K562 (cell line): ENCODE results near the gene CREB5. TPM values are rescaled to one million over a fixed set of nuclear protein-coding genes. Genes with fewer than 3 reads are reported as not detected.

ENCODE experiments used
- BACH1 ChIP-seq: fragments of 200-800 bp; sonication (Bioruptor generic); IDR thresholded peaks from 2 replicates; pipeline ENCODE4 v1.6.1; 2016; ENCODE audit warnings: missing genetic modification characterization, missing compliant biosample characterization
- CHD4 ChIP-seq: fragments of 200-600 bp; sonication (generic); IDR thresholded peaks from 3 replicates; pipeline ENCODE4 v1.6.1; 2012; ENCODE audit warnings: low read depth, mild to moderate bottlenecking, mixed read lengths, low read length, inconsistent platforms; ENCODE audit not compliant: insufficient read depth, insufficient replicate concordance, poor library complexity, severe bottlenecking
- HDAC3 ChIP-seq: fragments of 450-650 bp; IDR thresholded peaks from 2 replicates; pipeline ENCODE4 v1.6.1; 2018; ENCODE audit warnings: borderline replicate concordance, mild to moderate bottlenecking, moderate library complexity; ENCODE audit not compliant: partially characterized antibody
- JUN ChIP-seq, 2 experiments: sonication (generic) in 1 of 2; formaldehyde crosslinking in 1 of 2; IDR thresholded peaks; 2 replicates each; pipeline versions ENCODE4 v1.6.1 to v1.8.0; 2012 to 2022; ENCODE audit warnings: borderline replicate concordance in 2 of 2, mild to moderate bottlenecking in 2 of 2, improper control_type of control experiment in 1 of 2, low read depth in 1 of 2, low read length in 1 of 2, missing genetic modification reagents in 1 of 2
- TBP ChIP-seq: optimal IDR thresholded peaks from 2 replicates; pipeline ENCODE3; 2011; ENCODE audit warnings: low read depth, low read length, improper control_type of control experiment
- ZNF699 ChIP-seq: fragments of 250-450 bp; sonication (Bioruptor Pico); IDR thresholded peaks from 2 replicates; pipeline ENCODE4 v1.8.0; 2021; ENCODE audit warnings: mild to moderate bottlenecking, moderate library complexity; ENCODE audit not compliant: insufficient replicate concordance
- ZSCAN32 ChIP-seq: fragments of 450-650 bp; formaldehyde crosslinking; IDR thresholded peaks from 2 replicates; pipeline ENCODE4 v1.4.0; 2020; ENCODE audit warnings: mild to moderate bottlenecking, moderate library complexity
- polyA plus RNA-seq, 8 experiments: library from polyadenylated mRNA; depleted of rRNA in 4 of 8; stranded (reverse) in 5 of 8; unstranded in 3 of 8; fragments of >200 nt; fragmentation: Nextera tagmentation in 2 of 8; fragmentation: Illumina TruSeq in 1 of 8; extraction: Ambion mirVana in 2 of 8; extraction: Trizol in 1 of 8; gene quantifications; 2 replicates each; pipeline versions ENCODE4 v1.2.1 to v1.2.3, GENCODE V29; 2011 to 2014; ENCODE audit warnings: inconsistent platforms in 1 of 8, missing spikeins in 1 of 8
- total RNA-seq, 7 experiments: library from RNA; depleted of rRNA in 6 of 7; stranded (reverse); fragments of >200 nt in 6 of 7; fragmentation: Illumina TruSeq in 2 of 7; extraction: Trizol in 2 of 7; gene quantifications; 2 replicates each; pipeline versions ENCODE4 v1.2.1 to v1.2.3, GENCODE V29; 2011 to 2021; ENCODE audit warnings: low replicate concordance in 1 of 7
- TF ChIP-seq, protein P1 (sequence below): fragments of 250-450 bp; sonication (Bioruptor Pico); IDR thresholded peaks from 2 replicates; pipeline ENCODE4 v1.4.0; 2020
- TF ChIP-seq, protein P2 (sequence below): fragments of 250-450 bp; sonication (Bioruptor Pico); IDR thresholded peaks from 2 replicates; pipeline ENCODE4 v1.5.0; 2020; ENCODE audit warnings: mild to moderate bottlenecking, borderline replicate concordance
- TF ChIP-seq, protein P3 (sequence below): fragments of 450-650 bp; IDR thresholded peaks from 2 replicates; pipeline ENCODE4 v1.6.1; 2016; ENCODE audit warnings: mild to moderate bottlenecking

Gene CREB5
- total and polyA plus RNA-seq, 9 of the 15 experiments (the other 6 are each of a cell fraction or from before 2014, with no cell fraction given) = 0.33 to 6.4 (median 1.8) TPM

DNA sequence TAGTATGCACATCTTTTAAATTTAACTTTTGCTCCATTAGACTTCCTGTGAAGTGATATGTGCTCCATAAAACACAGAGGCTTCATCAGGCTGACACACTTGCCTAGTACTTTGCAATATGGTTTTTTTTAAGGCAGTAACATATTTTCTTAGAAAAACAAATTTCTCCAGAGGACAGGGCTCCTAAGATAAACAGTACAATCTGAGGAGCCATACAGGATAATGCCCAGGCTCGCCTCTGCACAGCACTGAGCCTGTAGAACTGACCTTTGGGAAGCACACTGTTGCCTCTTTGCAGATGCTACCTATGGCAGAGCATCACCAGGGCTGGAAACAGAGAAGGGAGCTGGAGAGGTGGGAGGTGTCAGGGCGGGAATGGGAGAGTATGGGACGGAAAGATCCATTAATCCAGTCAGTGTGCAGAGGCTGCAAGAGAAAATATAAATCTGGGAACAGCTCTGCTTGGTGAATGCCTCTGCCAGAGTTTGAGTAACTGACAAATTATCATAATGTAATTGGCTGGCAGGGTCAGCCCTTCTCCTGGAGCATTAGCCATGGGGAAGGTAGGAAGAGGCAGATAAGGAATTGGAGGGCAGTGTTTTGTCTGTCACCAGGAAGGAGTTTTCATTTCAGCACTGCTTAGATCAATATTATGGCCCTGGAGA, 132.3 kb downstream of the CREB5 start (continued):
- TF ChIP-seq, protein P1, sequence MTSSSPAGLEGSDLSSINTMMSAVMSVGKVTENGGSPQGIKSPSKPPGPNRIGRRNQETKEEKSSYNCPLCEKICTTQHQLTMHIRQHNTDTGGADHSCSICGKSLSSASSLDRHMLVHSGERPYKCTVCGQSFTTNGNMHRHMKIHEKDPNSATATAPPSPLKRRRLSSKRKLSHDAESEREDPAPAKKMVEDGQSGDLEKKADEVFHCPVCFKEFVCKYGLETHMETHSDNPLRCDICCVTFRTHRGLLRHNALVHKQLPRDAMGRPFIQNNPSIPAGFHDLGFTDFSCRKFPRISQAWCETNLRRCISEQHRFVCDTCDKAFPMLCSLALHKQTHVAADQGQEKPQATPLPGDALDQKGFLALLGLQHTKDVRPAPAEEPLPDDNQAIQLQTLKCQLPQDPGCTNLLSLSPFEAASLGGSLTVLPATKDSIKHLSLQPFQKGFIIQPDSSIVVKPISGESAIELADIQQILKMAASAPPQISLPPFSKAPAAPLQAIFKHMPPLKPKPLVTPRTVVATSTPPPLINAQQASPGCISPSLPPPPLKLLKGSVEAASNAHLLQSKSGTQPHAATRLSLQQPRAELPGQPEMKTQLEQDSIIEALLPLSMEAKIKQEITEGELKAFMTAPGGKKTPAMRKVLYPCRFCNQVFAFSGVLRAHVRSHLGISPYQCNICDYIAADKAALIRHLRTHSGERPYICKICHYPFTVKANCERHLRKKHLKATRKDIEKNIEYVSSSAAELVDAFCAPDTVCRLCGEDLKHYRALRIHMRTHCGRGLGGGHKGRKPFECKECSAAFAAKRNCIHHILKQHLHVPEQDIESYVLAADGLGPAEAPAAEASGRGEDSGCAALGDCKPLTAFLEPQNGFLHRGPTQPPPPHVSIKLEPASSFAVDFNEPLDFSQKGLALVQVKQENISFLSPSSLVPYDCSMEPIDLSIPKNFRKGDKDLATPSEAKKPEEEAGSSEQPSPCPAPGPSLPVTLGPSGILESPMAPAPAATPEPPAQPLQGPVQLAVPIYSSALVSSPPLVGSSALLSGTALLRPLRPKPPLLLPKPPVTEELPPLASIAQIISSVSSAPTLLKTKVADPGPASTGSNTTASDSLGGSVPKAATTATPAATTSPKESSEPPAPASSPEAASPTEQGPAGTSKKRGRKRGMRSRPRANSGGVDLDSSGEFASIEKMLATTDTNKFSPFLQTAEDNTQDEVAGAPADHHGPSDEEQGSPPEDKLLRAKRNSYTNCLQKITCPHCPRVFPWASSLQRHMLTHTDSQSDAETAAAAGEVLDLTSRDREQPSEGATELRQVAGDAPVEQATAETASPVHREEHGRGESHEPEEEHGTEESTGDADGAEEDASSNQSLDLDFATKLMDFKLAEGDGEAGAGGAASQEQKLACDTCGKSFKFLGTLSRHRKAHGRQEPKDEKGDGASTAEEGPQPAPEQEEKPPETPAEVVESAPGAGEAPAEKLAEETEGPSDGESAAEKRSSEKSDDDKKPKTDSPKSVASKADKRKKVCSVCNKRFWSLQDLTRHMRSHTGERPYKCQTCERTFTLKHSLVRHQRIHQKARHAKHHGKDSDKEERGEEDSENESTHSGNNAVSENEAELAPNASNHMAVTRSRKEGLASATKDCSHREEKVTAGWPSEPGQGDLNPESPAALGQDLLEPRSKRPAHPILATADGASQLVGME = no peak
- TF ChIP-seq, protein P2, sequence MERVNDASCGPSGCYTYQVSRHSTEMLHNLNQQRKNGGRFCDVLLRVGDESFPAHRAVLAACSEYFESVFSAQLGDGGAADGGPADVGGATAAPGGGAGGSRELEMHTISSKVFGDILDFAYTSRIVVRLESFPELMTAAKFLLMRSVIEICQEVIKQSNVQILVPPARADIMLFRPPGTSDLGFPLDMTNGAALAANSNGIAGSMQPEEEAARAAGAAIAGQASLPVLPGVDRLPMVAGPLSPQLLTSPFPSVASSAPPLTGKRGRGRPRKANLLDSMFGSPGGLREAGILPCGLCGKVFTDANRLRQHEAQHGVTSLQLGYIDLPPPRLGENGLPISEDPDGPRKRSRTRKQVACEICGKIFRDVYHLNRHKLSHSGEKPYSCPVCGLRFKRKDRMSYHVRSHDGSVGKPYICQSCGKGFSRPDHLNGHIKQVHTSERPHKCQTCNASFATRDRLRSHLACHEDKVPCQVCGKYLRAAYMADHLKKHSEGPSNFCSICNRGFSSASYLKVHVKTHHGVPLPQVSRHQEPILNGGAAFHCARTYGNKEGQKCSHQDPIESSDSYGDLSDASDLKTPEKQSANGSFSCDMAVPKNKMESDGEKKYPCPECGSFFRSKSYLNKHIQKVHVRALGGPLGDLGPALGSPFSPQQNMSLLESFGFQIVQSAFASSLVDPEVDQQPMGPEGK (CRISPR knock-in tag) = no peak
- TF ChIP-seq BACH1 (tag) (no peak), HDAC3 (no peak), TBP (no peak), CHD4 (no peak), ZNF699 (no peak), ZSCAN32 (CRISPR knock-in tag) (no peak), JUN (IDR thresholded peaks at IDR 0.05; ENCODE audit: borderline replicate concordance, low read depth, low read length) (no peak), JUN (CRISPR knock-in tag; IDR thresholded peaks at IDR 0.05; ENCODE audit: borderline replicate concordance) (no peak)
- TF ChIP-seq, protein P3, sequence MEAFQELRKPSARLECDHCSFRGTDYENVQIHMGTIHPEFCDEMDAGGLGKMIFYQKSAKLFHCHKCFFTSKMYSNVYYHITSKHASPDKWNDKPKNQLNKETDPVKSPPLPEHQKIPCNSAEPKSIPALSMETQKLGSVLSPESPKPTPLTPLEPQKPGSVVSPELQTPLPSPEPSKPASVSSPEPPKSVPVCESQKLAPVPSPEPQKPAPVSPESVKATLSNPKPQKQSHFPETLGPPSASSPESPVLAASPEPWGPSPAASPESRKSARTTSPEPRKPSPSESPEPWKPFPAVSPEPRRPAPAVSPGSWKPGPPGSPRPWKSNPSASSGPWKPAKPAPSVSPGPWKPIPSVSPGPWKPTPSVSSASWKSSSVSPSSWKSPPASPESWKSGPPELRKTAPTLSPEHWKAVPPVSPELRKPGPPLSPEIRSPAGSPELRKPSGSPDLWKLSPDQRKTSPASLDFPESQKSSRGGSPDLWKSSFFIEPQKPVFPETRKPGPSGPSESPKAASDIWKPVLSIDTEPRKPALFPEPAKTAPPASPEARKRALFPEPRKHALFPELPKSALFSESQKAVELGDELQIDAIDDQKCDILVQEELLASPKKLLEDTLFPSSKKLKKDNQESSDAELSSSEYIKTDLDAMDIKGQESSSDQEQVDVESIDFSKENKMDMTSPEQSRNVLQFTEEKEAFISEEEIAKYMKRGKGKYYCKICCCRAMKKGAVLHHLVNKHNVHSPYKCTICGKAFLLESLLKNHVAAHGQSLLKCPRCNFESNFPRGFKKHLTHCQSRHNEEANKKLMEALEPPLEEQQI = no peak
